H1 (cell line): ENCODE measurements around the gene PIGX.
"Not testable (repeated sequence)": the region's sequence is repeated elsewhere in the genome, so short reads cannot be mapped to it uniquely, and the experiment has no call there.

Experiments
- BRCA1 ChIP-seq: IDR thresholded peaks from 2 replicates; pipeline ENCODE4 v1.6.1; 2012; ENCODE audit warnings: low read depth, low read length, improper control_type of control experiment
- CHD1 ChIP-seq: IDR thresholded peaks from 2 replicates; pipeline ENCODE4 v1.6.1; 2012; ENCODE audit warnings: low read depth, low read length, improper control_type of control experiment
- CREB1 ChIP-seq: IDR thresholded peaks from 2 replicates; pipeline ENCODE4 v1.6.1; 2012; ENCODE audit warnings: inconsistent platforms
- EGR1 ChIP-seq: IDR thresholded peaks from 2 replicates; pipeline ENCODE4 v1.6.1; 2011; ENCODE audit warnings: low read depth, low read length, borderline replicate concordance
- HDAC6 ChIP-seq: IDR thresholded peaks from one replicate; pipeline ENCODE4 v1.7.1; 2012; ENCODE audit warnings: low read depth, mild to moderate bottlenecking, inconsistent platforms, low read length, moderate library complexity
- JUN ChIP-seq: IDR thresholded peaks from 2 replicates; pipeline ENCODE4 v1.6.1; 2011; ENCODE audit warnings: low read depth, mild to moderate bottlenecking, improper control_type of control experiment, low read length
- POLR2A ChIP-seq, 2 experiments: IDR thresholded peaks; 1 replicate in 1 of 2; 2 replicates in 1 of 2; pipeline ENCODE4 v1.6.1; 2011; ENCODE audit warnings: low read depth in 2 of 2, low read length in 2 of 2, mild to moderate bottlenecking in 2 of 2; ENCODE audit errors: control extremely low read depth in 1 of 2
- POLR2AphosphoS5 ChIP-seq: IDR thresholded peaks from 2 replicates; pipeline ENCODE4 v1.6.1; 2011; ENCODE audit warnings: low read depth, low read length
- TCF12 ChIP-seq: IDR thresholded peaks from 2 replicates; pipeline ENCODE4 v1.6.1; 2011; ENCODE audit warnings: low read depth, mild to moderate bottlenecking, low read length
- TF ChIP-seq, protein P1 (sequence below), 3 experiments: IDR thresholded peaks; 1 replicate in 2 of 3; 2 replicates in 1 of 3; pipeline versions ENCODE4 v1.5.1 to v1.6.1; 2011; ENCODE audit warnings: low read length in 3 of 3, mild to moderate bottlenecking in 3 of 3, inconsistent platforms in 2 of 3, low read depth in 1 of 3, moderate library complexity in 1 of 3; ENCODE audit not compliant: insufficient read depth in 1 of 3; ENCODE audit errors: control extremely low read depth in 1 of 3

DNA sequence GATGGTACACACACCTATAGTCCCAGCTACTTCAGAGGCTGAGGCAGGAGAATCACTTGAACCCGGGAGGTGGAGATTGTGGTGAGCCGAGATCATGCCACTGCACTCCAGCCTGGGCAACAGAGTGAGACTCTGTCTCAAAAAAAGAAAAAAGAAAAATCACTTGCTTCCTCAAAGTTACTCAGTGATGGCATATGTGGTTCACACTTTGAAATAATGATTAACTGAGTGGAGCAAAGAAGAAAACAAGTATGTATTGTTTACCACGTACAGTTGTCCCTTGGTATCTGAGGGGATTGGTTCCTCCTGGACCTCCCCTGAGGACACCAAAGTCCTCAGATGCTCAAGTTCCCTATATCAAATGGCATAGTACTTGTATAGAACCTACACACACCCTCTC lies 5.0 kb downstream of the PIGX start:
- TF ChIP-seq BRCA1; POLR2A (IDR thresholded peaks at IDR 0.05; ENCODE audit: control extremely low read depth in 1 of 2, low read depth in 2 of 2, low read length in 2 of 2); HDAC6; EGR1; CREB1; JUN; POLR2AphosphoS5; TCF12; CHD1: not testable (repeated sequence)
- TF ChIP-seq, protein P1, sequence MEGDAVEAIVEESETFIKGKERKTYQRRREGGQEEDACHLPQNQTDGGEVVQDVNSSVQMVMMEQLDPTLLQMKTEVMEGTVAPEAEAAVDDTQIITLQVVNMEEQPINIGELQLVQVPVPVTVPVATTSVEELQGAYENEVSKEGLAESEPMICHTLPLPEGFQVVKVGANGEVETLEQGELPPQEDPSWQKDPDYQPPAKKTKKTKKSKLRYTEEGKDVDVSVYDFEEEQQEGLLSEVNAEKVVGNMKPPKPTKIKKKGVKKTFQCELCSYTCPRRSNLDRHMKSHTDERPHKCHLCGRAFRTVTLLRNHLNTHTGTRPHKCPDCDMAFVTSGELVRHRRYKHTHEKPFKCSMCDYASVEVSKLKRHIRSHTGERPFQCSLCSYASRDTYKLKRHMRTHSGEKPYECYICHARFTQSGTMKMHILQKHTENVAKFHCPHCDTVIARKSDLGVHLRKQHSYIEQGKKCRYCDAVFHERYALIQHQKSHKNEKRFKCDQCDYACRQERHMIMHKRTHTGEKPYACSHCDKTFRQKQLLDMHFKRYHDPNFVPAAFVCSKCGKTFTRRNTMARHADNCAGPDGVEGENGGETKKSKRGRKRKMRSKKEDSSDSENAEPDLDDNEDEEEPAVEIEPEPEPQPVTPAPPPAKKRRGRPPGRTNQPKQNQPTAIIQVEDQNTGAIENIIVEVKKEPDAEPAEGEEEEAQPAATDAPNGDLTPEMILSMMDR (IDR thresholded peaks at IDR 0.05; ENCODE audit: control extremely low read depth in 1 of 3, insufficient read depth in 1 of 3, low read depth in 1 of 3, low read length in 3 of 3) = not testable (repeated sequence)
